ENCODE data around the gene BCAS1.

BCAS1 gene

DNA sequence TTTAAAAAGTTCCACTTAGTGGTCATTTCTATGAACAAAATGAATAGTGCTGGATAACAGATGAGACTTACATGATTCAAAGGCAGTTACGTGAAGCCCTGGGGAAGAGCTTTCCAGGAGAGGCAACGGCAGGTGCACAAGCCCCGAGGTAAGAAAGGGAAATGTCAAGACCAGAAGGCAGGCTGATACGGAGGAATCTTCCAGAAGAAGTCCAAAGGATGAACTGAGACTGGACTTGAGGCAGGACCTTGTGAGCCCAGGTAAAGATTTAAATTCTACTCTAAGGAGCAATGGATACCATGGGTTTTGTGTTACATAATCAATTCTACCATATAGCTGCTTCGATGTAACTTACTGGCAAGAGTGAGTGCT is 164.6 kb downstream of the BCAS1 start:
- no peak overlapping the region for H3K27ac ChIP-seq
- TF ChIP-seq, protein P1, sequence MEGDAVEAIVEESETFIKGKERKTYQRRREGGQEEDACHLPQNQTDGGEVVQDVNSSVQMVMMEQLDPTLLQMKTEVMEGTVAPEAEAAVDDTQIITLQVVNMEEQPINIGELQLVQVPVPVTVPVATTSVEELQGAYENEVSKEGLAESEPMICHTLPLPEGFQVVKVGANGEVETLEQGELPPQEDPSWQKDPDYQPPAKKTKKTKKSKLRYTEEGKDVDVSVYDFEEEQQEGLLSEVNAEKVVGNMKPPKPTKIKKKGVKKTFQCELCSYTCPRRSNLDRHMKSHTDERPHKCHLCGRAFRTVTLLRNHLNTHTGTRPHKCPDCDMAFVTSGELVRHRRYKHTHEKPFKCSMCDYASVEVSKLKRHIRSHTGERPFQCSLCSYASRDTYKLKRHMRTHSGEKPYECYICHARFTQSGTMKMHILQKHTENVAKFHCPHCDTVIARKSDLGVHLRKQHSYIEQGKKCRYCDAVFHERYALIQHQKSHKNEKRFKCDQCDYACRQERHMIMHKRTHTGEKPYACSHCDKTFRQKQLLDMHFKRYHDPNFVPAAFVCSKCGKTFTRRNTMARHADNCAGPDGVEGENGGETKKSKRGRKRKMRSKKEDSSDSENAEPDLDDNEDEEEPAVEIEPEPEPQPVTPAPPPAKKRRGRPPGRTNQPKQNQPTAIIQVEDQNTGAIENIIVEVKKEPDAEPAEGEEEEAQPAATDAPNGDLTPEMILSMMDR (conservative IDR thresholded peaks at IDR 0.05) = no peak
- TF ChIP-seq ZFX (IDR thresholded peaks at IDR 0.05) = no peak

DNA sequence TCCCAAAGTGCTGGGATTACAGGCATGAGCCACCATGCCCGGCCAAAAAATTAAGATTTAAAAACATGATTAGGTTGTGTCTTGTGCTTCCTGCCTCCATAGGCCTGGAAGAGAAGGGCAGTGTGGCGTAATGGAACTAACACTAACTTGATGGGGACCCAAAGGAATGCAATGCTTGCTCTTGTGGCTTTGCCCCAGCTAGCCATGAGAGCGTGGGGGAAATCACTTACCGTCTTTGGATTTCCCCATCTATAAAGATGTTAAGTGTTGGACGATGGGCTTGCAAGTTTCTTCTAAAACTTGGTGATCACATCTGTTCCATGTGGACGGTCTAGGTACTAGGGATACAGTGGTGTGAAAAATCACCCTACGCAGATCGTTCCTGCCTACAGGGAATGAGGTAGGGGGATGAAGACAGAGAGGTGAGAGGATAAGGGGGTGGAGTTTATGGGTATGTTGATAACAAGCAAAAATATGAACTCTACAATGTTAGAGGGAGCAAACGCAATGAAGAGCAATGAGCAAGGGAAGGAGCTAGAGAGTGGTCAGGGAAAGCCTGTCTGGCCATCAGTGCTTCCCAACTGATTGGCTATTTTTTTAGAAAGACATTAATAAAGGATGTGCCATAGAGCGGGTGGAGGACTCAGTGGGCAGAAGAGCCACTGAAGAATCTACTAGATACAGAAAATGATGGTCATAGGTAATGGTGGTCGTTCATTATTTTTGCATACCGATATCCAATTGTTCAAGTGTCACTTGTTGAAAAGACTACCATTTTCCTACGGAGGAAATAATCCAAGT is 165.2 kb downstream of the BCAS1 start:
- no peak for TF ChIP-seq ZFX (IDR thresholded peaks at IDR 0.05)
- TF ChIP-seq, protein P1 (conservative IDR thresholded peaks at IDR 0.05) = no peak
- no peak overlapping the region for H3K27ac ChIP-seq

DNA sequence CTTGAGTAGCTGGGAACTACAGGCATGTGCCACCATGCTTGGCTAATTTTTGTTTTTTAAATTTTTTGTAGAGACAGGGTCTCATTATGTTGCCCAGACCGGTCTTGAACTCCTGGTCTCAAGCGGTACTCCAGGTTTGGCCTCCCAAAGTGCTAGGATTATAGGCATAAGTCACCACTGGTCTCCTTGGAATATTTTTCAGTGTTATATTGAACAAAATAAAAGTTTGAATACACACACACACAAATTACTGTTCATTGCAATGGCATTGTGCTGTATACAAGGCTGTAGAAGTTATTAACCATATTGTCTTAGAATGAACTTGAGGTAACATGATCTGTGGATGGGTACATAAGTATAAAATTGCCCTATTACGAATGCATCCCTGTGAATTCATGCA is 166.1 kb downstream of the BCAS1 start:
- H3K27ac ChIP-seq = no peak overlapping the region
- TF ChIP-seq ZFX (IDR thresholded peaks at IDR 0.05) = no peak
- TF ChIP-seq, protein P1 (conservative IDR thresholded peaks at IDR 0.05) = no peak

DNA sequence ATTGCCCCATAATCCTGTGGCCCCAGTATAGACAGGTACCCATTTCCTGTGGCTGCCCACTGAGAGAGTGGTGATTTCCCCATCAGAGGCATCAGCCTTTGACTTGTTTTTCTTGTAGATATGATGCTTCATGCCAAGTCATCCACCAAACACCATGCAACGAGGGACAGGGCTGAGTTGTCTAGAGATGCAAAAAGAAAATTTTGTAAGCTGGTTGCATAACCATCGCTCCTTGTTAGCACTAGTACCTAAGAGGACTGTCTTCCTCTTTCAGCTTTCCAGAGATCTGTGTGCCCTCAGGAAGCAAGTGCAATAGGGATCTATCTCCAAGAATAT is 166.8 kb downstream of the BCAS1 start:
- H3K27ac ChIP-seq = no peak overlapping the region
- TF ChIP-seq, protein P1 (conservative IDR thresholded peaks at IDR 0.05) = no peak
- no peak for TF ChIP-seq ZFX (IDR thresholded peaks at IDR 0.05)

DNA sequence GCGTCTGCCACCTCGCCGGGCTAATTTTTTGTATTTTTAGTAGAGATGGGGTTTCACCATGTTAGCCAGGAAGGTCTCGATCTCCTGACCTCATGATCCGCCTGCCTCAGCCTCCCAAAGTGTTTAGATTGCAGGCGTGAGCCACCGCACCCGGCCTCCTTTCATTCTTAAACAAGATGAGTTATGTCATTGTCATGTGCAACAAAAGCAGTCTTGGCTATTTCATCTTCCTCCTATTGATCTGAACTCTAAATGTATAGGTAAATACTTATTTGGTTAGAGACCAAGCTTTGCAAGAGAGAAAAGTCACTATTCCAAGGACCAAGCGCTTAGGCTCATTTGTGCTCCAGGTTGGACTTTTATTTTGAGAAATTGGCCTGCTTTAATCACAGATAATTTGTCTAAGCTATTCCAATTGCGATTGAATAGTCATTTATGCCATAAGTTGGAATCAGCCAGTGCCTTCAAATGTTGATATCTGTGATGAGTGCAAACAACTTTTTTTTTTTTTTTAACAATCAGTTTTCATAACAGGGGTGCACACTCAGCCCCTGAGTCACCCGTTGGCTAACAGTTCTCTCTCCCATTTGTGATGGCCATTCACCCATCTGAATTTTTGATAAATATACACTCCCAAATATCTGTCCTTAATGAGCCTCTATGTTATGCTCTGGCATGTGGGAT is 167.3 kb downstream of the BCAS1 start:
- no peak overlapping the region for H3K27ac ChIP-seq
- no peak for TF ChIP-seq ZFX (IDR thresholded peaks at IDR 0.05)
- TF ChIP-seq, protein P1 (conservative IDR thresholded peaks at IDR 0.05) = no peak

DNA sequence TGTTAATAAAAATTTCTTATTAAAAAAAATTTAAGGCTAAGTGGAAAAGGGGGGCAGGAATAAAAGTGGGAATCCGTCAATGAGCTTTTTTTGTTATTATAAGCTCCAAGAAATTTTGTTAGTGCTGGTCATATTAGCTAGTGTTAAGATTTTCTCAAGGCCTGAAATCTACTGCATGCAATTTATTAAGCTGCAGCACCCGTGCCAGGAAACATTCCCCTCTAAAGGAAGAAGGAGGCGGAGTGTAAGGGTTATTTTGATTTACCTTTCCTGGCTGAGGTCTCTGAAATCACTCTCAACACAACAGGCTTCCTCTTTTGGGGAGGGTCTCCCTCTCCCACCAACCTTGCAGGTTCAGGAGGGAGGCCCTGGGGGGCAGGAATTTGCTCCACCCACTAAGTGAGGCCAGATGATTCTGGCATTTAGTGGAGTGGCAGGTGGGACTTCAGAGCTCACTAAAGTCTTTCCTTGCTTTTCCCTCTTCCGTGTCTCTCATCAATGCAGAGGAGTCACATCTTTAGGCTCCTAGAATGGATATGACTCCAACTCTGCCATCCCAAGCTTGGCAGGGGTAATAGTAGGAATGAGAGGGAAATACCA is 168.8 kb downstream of the BCAS1 start:
- TF ChIP-seq, protein P1 (conservative IDR thresholded peaks at IDR 0.05) = no peak
- TF ChIP-seq ZFX (IDR thresholded peaks at IDR 0.05) = no peak
- H3K27ac ChIP-seq = no peak overlapping the region

DNA sequence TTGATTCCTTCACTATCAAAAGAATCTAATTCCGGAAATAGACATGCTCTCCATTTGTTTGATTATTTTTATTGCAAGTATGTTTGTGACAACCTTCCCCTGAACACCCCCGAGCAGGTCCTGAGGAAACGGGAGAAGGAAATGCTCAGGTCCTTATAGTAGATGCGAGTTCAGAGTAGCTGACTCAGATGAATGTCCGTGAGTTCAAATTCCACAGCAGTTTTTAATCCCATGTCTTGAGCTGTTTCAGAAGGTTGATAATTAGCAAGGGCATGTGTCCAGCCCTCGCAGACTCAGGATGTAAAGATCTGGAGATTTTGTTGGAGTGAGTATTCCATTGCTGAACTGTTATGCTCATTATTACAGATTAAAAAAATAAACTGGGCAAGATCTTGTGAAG is 169.3 kb downstream of the BCAS1 start:
- TF ChIP-seq, protein P1 (conservative IDR thresholded peaks at IDR 0.05) = no peak
- no peak for TF ChIP-seq ZFX (IDR thresholded peaks at IDR 0.05)
- H3K27ac ChIP-seq = no peak overlapping the region

Data from C4-2B (cell line).